ENCODE measurements around the gene TMUB1.

The TMUB1 gene

DNA sequence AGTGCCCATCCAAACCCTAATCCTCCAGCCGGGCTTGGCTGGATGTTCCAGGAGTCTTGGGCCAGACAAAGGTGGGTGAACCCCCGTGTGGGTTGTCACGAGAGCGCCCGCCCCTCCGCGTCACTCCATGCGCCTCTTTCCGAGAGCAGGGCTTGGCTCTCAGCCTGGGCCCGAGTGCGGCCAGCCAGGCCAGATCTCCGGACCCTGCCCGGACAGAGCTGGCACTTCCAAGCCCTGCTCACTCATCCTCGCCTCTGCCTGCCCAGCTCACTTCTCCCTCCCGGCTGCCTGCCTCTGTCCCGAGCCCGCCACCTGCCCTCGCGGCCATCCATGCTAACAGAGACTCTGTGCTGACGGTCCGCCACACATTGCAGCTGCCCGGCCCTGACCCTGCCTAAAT is 37.6 kb upstream of the TMUB1 start:
- DNase-seq = no peak

DNA sequence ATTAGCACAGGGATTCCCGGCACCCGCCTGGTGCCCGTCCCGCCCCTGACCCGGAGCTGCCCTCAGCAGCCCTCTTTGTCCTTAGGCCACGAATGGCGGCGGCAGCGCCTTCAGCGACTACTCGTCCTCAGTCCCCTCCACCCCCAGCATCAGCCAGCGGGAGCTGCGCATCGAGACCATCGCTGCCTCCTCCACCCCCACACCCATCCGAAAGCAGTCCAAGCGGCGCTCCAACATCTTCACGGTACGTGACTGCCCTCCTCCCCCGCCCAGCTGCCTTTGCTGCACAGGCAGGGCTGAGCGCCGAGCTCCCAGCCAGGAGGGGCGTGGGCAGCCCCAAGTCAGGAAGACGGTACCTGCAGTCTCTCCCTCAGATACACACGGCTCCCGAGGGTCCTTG is 36.6 kb upstream of the TMUB1 start:
- DNase-seq = peak in 1 of 3 experiments; percentile 6

DNA sequence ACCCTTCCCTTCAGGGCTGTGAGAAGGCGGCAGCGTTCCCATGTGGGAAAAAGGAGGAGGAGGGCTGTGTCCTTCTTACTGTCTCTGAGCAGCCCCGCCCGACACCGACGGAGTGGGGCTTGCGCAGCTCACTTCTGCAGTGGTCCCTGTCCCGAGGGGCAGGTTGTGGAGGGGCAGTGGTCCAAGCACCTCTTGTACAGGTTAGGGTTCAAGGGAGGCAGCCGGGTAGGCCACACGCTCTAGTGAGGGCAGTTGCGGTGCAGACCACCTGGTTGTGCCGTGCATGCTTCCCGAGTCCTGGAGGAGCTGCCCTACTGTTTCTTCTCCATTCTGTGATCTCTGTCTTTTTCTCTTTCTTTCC is 35.7 kb upstream of the TMUB1 start:
- no peak for DNase-seq

DNA sequence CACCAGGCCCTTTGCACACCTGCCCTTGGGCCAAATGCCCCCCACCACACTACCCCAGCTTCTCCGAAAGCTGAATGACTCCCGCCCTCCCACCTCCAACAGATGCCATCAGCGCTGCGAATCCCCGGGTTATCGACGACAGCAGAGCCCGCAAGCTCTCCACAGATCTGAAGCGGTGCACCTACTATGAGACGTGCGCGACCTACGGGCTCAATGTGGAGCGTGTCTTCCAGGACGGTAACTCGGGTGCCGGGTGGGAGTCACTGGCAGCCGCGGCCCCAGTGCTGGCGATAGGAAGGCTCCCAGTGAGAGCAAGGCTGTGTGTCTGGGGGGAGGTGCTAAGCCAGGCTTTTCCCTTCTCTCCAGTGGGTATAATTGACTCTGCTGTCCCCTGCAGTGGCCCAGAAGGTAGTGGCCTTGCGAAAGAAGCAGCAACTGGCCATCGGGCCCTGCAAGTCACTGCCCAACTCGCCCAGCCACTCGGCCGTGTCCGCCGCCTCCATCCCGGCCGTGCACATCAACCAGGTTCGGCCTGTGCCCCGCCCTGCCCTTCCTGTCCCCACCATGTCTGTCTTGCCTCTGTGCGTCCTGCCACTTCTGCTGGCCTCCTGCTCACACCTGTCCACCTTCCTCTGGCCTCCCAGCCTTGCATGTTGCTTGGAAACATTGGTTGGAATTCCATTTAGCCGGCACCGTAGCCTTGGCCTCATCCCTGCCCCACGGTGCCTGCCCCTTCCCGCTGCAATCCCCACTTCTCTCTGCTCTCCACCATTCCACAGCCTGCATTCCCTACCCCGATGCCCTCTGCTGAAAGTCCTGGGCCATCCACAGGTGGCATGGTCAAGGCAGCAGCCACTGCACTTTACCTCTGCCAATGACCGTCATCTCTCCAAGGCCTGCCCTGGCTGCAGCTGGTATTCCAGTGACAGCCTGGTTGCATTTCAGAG is 35.1 kb upstream of the TMUB1 start:
- no peak for DNase-seq

DNA sequence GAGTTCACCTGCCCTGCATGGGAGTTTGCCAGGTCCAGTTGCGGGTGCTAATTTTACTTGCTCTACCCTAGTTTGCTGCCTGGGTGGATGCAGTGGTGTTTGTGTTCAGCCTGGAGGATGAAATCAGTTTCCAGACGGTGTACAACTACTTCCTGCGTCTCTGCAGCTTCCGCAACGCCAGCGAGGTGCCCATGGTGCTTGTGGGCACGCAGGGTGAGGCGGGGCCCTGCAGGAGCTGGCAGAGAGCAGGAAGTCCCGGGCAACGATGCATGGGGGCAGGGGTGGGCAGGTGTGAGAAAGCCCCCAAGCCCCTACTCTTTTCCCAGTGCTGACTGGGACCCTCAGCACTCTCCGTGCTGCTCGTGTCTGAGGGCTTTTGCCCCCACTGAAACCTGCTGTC is 34.3 kb upstream of the TMUB1 start:
- DNase-seq = no peak

DNA sequence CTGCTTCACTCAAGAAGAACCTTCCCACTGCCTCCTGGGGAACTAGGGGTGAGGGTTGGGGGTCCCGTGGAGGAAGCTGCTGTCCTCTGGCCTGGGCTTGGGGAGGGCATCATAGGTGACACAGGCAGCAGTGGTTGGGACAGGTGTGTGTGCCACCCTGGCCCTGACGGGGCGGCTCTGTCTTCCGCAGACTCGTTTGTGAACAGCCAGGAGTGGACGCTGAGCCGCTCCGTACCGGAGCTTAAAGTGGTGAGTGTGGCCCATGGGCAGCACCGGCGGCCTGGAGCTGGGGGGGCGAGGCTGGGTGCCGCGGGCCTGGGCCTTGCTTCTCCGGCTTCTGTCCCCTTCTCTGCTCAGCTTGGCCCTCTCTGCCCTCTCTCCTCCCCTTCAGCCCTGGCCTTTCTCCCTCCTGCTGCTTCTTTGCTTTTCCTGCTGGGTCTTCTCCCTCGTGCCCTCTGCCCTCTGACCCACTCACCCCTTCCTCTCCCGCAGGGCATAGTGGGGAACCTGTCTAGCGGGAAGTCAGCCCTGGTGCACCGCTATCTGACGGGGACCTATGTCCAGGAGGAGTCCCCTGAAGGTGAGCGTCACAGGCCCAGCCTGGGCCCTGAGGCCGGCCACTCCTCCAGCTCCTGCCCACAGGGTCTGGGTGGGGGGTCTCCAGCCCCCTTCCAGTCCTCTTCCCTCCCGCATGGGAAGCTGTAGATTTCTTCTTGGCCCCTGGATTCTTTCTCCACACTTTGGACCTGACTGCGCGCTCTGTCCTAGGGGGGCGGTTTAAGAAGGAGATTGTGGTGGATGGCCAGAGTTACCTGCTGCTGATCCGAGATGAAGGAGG is 33.5 kb upstream of the TMUB1 start:
- no peak for DNase-seq

DNA sequence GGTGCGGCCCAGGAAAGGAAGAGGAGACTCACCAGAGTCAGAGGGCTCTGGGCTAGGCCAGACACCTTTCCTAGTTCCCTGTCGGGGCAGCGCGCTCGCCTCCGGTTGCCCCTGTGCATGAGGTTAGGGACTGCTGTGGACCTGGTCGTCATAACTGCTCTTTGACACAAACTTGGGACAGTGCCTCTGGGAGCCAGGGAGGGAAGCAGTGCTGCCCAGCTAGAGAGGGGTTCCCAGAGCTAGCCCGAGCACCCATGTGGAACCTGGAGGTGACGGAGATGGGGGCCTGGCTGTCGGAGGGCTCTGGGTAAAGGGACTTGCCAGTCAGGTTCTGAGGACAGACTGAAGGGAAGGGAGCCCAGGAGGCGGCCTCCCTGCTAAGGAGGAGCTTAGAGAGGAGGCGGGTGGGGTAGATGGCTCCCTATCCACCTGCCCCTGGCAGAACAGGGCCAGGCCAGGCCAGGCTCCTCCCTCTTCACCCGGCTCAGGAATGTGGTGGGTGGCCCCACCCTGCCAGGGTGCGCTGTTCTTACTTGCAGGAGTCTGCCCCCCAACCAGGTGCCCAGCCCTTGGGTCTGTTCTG is 32.6 kb upstream of the TMUB1 start:
- no peak for DNase-seq

DNA sequence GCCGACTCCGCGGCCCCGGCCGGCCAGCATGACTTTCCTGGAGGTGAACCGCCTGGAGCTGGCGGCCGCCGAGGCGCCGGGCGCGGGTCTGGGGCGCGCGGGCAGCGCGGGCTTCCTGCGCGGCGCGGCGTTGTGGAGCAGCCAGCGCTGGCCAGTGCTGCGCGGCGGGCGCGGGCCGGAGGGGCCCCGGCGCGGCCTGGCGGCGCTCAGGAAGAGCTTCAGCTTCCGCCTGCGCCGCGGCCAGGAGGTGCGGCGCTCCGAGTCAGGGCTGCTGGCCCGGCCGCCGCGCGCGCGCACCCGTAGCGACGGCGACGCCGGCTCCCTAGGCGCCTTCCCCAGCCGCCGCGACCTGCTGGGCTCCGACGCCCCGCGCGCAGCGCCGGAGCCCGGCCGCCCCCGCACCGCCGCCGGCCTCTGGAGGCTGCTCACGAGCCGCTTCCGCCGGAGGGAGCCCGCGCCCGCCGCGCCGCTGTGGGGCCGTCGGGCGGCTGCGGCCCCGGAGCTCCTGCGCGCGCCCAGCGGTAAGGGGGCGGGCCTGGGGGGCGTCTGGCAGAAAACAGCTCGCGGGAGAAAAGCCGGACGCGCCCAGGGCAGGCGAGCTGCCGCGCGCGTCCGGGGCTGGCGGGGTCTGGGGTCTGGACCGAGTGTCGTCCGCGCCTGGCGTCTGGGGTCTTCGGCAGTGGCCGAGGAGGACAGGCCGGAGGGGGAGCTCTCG is 32.0 kb upstream of the TMUB1 start:
- no peak for DNase-seq

DNA sequence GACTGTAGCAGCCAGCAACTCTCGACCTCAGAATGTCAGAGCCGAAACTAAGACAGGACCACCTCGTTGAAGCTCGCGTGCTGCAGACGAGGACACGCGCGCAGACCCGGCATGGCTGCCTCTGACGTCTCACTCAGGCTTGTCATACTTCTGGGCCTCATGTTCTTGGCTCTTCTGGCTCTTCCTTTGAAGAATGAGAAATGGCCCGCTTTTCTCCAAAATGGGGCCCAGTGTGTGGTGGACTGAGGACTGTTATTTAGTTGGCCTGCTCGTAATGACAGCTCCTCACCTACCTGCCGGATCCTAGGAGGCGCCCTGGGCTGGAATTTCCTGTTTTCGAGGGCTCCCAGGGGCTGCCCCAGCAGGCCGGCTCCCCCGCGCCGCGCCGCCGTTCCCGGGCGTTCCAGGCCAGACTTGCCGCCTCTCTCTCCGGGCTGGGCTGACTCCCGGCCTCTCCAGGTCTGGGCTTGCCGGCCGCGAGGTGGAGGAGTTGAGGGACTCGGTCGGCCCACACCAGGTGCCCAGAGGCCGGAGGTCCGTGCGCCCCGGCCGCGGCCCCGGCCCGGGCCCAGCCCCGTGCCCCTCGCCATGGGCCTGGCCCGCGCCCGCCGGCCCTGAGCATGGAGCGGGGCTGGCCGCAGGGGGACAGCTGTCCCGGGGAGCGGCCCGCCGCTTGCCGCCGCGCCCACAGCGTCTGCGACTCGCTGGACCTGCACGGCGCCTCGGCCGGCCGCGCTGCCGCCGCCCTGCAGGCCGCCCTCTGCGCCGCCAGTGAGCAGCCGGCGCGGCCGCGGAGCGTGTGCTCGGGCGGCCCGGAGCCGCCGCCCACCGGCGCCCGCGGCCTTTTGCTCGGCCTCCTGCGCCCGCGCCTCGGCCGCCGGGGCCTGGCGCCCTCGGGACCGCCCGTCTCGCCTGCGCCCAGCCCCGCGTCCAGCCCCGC is 31.1 kb upstream of the TMUB1 start:
- DNase-seq = no peak

DNA sequence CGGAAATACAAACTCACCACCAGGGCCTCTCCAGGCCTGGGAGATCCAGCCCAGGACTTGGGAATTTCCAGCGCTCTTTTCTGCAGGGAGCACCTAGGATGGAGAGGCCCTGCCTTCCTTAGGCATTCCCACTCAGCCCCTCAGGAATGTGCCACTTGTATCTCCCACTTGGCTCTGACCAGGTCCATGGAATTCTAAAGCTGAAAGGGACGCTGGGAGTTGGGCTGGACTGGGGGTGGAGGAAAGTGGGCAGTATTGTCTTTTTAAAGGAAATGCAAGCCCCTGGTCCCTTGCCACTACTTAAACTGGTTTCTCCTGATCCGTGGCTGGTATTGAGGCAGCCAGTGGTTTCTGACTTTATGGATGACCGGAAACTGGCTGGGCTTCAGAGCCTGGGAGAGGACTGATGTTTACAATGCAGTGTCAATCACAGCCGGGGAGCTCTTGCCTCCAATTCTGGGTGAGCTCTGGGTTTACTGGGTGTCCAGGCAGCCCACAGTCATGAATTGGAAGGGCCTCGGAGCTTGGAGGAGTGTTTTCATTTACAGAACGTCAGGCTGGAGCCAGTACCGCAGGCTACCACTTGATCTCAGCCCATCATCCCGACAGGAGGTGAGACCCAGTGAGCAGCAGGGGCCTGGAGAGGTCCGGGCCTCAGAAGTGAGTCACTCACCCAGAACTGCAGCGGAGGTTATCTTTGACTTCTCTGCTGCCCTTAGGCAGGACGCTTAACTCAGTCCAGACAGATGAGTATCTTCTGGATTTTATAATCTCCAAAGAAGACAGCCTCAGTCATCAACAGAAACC is 30.3 kb upstream of the TMUB1 start:
- DNase-seq = no peak

DNA sequence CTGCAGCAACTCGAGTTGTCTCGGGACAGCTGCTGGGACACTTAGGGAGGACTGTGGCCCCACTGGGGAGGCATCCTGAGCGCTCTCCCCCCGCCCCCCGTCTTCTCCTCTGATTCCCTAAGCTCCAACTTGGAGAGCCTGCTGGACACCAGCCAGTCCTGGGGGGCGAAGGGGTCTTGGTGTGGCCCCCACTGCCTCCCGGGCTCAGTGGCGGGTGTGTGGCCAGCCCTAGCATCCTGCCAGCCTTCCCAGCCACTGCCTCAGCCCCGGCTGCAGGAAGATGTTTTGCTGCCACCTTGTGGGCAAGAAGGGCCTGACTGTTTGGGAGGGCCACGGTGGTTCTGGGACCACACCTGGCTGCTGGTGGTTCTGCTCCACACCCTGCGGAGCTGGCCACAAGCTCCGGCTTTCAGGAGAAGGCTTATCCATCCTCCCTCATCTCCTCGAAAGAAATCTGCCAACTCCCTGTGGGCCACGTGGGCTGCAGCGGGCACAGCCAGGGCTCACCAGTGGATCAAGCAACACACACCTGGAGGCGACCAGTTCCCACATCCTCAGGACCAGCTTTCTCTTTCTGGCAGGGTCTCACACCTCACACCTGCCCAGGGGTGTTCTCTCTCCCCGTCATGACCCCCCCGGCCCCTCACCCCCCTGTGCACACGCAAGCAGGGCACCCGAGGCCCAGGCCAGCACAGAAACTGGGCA is 27.8 kb upstream of the TMUB1 start:
- peak; percentile 52 to 80 (median 76) for DNase-seq

DNA sequence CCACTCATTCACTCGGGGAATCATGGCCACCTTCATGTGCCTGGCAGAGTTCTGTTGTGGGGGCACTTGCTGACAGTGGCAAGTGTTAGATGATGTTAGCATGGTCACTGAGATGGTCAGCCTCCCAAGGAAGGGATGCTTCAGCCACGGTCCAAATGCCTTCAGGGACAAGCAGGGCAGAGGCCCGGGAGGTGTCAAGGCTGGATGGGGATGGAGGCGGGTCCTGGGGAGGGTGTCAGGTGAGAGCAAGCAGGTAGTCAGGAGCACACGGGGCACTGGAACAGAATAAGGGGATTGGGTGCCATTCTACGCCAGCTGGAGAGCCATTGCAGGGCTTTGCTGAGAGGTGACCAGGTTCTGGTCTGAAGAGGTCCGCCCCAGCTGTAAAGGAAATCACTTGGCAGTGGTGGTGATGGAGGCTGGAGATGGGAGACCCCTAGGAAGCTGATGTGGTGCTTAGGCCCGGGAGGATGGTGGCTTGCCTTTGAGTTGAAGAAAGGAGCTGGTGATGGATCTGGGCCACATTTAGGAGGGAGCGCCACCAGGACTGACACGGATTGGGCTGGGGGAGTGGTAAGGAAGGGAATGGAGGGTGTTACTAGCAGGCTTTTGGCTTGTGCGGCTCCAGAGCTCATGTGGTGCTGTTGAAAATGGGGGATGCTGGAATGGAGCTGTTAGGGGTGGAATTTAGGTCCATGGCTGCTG is 27.1 kb upstream of the TMUB1 start:
- DNase-seq = no peak

DNA sequence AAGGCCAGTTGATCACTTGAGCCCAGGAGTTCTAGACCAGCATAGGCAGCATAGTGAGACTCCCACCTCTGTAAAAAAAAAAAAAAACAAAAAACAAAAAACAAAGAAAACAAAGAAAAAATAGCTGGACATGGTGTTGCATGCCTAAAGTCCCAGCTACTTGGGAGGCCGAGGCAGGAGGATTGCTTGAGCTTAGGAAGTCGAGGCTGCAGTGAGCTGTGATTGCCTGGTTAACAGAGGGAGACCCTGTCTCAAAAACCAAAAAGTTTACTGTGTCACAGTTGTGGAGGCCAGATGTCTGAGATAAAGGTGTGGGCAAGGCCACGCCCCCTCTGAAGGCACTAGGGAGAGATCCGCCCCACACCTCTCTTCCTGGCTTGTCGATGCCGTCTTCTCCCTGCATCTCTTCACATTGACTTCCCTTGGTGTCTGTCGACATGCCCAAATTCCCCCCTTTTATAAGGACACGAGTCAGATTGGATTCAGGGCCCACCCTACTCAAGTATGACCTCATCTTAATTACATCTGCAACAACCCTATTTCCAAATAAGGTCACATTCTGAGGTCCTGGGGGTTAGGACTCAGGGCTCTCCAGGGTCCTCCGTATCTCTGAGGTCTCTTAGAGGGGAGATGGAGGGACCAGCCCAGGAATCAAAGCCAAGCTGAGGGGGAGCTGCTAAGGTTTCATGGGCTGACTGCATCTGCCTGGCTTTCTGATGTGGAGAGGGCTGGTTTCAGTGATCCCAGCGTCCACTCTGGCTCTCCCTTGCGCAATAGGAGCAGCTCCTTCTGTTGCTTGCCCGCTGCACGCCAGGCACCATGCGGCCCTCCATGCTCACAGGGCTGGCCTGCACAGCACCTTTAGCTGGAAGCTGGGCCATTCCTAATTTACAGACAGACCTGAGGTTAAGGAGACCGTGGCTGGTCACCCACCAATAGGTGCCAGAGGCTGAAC is 26.1 kb upstream of the TMUB1 start:
- no peak for DNase-seq

DNA sequence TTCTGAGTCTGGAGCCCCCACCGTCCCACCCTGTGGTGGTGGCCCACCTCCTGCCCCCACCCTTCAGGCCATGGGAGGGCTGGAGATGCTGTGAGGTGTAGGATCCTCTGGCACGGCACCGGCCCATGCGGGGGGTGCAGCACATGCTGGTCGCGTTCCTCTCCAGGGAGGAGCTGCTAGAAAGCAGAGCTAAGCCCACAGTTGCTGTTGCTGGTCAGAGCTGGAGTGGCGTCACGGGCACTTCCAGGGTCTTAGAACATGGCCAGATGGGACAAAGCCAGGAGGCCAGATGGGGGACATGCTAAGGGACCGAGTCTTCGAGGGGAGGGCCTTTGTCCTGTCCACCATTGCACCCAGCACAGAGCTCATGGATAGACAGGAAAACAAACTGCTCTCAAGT is 24.6 kb upstream of the TMUB1 start:
- no peak for DNase-seq

DNA sequence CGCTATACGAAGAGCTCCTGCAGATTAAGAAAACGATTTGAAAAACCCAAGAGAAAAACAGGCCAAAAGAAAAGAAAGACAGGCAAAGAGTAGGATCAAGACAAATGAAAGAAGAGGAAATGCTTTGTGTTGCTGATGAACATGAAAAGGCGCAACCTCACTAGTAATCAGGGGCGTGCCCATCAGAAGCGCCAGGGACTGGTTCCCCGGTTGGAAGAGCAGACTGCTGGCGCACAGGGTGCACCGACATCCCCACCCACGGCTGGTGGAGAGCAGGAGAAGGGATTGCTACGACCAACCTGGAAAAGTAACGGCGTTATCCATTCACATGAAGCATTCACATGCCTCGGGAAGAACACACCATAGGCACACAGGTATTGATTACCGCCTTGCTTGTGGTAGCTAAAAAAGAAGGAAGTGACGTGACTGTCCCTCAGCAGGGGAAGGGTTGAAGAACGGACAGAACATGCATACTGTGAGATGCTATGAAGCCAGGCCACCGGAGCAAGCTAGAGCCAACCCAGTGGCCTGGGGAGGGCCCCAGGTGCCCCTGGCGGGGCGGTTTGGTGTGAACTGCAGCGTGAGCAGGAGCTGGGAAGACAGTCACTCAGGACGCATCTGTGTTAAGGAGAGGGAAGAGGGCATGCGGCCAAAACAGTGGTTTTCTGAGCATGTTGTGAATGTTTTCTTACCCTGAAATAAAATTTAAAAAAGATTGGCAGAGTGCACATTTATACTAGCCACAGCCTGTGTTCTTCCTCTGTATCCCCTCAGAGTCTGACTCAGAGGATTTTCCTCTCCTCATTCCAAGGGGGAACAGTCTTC is 21.3 kb upstream of the TMUB1 start:
- no peak for DNase-seq

DNA sequence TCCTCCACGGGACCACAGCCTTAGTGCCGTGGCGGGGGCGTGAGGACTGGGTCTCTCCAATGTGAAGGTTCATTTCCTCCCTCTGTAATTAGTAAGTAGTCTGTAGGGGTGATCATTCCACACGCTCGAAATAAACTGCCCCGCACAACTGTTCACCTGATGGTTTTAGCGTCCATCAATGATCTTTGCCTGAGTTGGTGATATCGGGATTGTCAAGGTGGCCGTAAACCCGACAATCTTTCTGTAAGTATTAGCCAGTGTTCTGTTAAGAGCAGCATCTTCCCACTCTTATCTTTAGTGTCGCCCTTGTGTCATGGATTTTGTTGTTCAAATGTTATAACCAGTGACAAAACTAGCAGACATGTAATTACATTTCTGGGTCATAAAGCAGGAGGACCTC is 20.7 kb upstream of the TMUB1 start:
- DNase-seq = no peak

DNA sequence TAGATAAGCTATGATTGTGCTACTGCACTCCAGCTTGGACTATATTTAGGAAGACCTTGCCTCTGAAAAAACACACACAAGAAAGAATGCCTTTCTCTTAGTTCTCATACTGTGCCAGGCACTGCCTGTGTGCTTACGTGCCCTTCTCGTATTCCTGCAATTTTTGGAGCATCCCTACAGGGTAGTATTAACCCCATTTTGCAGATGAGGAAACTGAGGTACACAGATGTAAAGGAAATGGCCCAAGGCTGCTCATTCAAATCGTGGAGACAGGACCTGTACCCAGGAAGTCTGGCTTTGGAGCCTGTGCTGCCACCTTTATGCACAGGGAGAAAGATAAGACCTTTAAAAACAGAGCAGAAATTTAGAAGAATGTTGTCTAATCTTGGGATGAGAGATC is 19.7 kb upstream of the TMUB1 start:
- DNase-seq = no peak

Measured in NCI-H1417 (cell line).